B cell (primary cell): ENCODE data around the gene BSG. TPM values are rescaled to one million over a fixed set of nuclear protein-coding genes. Genes with fewer than 3 reads are reported as not detected.

Experiments used
- ATAC-seq: fragments of 200-7000 bp; cut with Tn5 transposase; one replicate; pipeline ENCODE4 v1.10.0; 2021; ENCODE audit warnings: low read depth, mild to moderate bottlenecking, moderate number of reproducible peaks, moderate library complexity
- CTCF ChIA-PET: fragments of 350-600 bp; sonication (Branson Sonifier 250); formaldehyde crosslinking; loops from one replicate; lab custom pipeline; 2021; ENCODE audit warnings: antibody characterized with exemption, inconsistent platforms; lab: Charles Lee
- POLR2A ChIA-PET: fragments of 350-600 bp; sonication (Branson Sonifier 250); formaldehyde crosslinking; loops from one replicate; lab custom pipeline; 2021; ENCODE audit warnings: antibody characterized with exemption; lab: Charles Lee
- DNase-seq: peaks from one replicate; pipeline ENCODE4 v3.0.0; 2013
- H2AFZ ChIP-seq: 2 replicates; pipeline ENCODE4 v1.6.1; 2012; ENCODE audit warnings: mild to moderate bottlenecking, low read depth, low read length; ENCODE audit not compliant: insufficient read depth, poor library complexity, severe bottlenecking
- H3K27ac ChIP-seq, 2 donors: 1 replicate in 1 of 2; 2 replicates in 1 of 2; pipeline ENCODE4 v1.5.1; 2012 to 2013; ENCODE audit warnings: low read length in 2 of 2, mild to moderate bottlenecking in 2 of 2, moderate library complexity in 1 of 2
- H3K27me3 ChIP-seq, 4 experiments: fragments of 200-600 bp in 1 of 4; sonication (generic) in 1 of 4; replicated peaks in 1 of 4; 1 replicate in 2 of 4; 2 replicates in 2 of 4; pipeline versions ENCODE4 v1.6.1 to v1.7.0; 2013 to 2016; ENCODE audit warnings: low read length in 3 of 4, mild to moderate bottlenecking in 2 of 4, mixed read lengths in 1 of 4, moderate library complexity in 1 of 4; ENCODE audit not compliant: insufficient read depth in 4 of 4, control insufficient read depth in 3 of 4; ENCODE audit errors: control extremely low read depth in 1 of 4
- H3K36me3 ChIP-seq, 2 experiments: replicated peaks in 1 of 2; 1 replicate in 1 of 2; 2 replicates in 1 of 2; pipeline versions ENCODE4 v1.6.1 to v1.7.1; 2013; ENCODE audit warnings: low read length in 1 of 2; ENCODE audit not compliant: insufficient read depth in 2 of 2, control insufficient read depth in 1 of 2; ENCODE audit errors: control extremely low read depth in 1 of 2, extremely low read depth in 1 of 2
- H3K4me1 ChIP-seq, 2 donors: fragments of 200-600 bp in 1 of 2; sonication (generic) in 1 of 2; 1 replicate in 1 of 2; 2 replicates in 1 of 2; pipeline versions ENCODE4 v1.5.1 to v1.6.1; 2013 to 2017; ENCODE audit warnings: low read length in 2 of 2; ENCODE audit not compliant: control insufficient read depth in 2 of 2, insufficient read depth in 2 of 2
- H3K4me2 ChIP-seq: replicated peaks from 2 replicates; pipeline ENCODE3; 2012; ENCODE audit warnings: mild to moderate bottlenecking, low read depth, low read length; ENCODE audit not compliant: poor library complexity, severe bottlenecking
- H3K4me3 ChIP-seq, 5 experiments: fragments of 200-600 bp in 1 of 5; sonication (generic) in 1 of 5; 1 replicate in 3 of 5; 2 replicates in 2 of 5; pipeline versions ENCODE4 v1.5.1 to v1.7.0; 2011 to 2016; ENCODE audit warnings: low read length in 4 of 5, mild to moderate bottlenecking in 4 of 5, low read depth in 2 of 5, control low read depth in 1 of 5, moderate library complexity in 1 of 5; ENCODE audit not compliant: insufficient read depth in 1 of 5; ENCODE audit errors: control extremely low read depth in 1 of 5, extremely low read depth in 1 of 5
- H3K79me2 ChIP-seq: fragments of 200-600 bp; sonication (generic); one replicate; pipeline ENCODE4 v1.6.0; 2016; ENCODE audit warnings: low read length; ENCODE audit not compliant: control insufficient read depth, insufficient read depth
- H3K9ac ChIP-seq: fragments of 200-600 bp; sonication (generic); 2 replicates; pipeline ENCODE4 v1.6.1; 2017; ENCODE audit warnings: mild to moderate bottlenecking, low read length, moderate library complexity
- H3K9me3 ChIP-seq, 3 donors: one replicate each; pipeline versions ENCODE4 v1.6.1 to v1.7.1; 2013; ENCODE audit warnings: low read length in 2 of 3; ENCODE audit not compliant: control insufficient read depth in 2 of 3, insufficient read depth in 1 of 3; ENCODE audit errors: control extremely low read depth in 1 of 3
- H4K20me1 ChIP-seq: 2 replicates; pipeline ENCODE4 v1.6.0; 2012; ENCODE audit warnings: mild to moderate bottlenecking, low read length; ENCODE audit not compliant: insufficient read depth, control insufficient read depth, poor library complexity, severe bottlenecking
- H3K27ac Mint-ChIP-seq: one replicate; pipeline ENCODE4 v1.8.0; 2021; ENCODE audit warnings: mixed read lengths
- H3K27me3 Mint-ChIP-seq: one replicate; pipeline ENCODE4 v1.8.0; 2021; ENCODE audit warnings: mixed read lengths
- H3K4me1 Mint-ChIP-seq: one replicate; pipeline ENCODE4 v1.8.0; 2021; ENCODE audit warnings: mixed read lengths
- H3K4me3 Mint-ChIP-seq: one replicate; pipeline ENCODE4 v1.8.0; 2021; ENCODE audit warnings: mixed read lengths
- H3K9me3 Mint-ChIP-seq: one replicate; pipeline ENCODE4 v1.8.0; 2022; ENCODE audit warnings: mixed read lengths; ENCODE audit not compliant: insufficient read depth
- EZH2 ChIP-seq: IDR thresholded peaks from 2 replicates; pipeline ENCODE4 v1.6.1; 2012; ENCODE audit warnings: borderline replicate concordance, low read depth, mild to moderate bottlenecking, moderate library complexity, low read length; ENCODE audit not compliant: insufficient read depth, poor library complexity, severe bottlenecking
- WGBS: methylation state at CpG from one replicate; pipeline ENCODE4 v1.1.5; 2013; ENCODE audit warnings: missing lambda C conversion rate; ENCODE audit not compliant: insufficient coverage; 5-methylcytosine and 5-hydroxymethylcytosine counted together
- intact Hi-C: fragments of 100-400 bp; cut with micrococcal nuclease; formaldehyde crosslinking; loops from one replicate; pipeline ENCODE4 v1.10.0; 2022
- polyA plus RNA-seq: library from polyadenylated mRNA; depleted of rRNA; stranded (reverse); fragments of >200 nt; gene quantifications from 2 replicates; pipeline ENCODE4 v1.2.3, GENCODE V29; 2012
- total RNA-seq, 2 donors: library from RNA; stranded (reverse); fragments of 120-200 nt in 1 of 2; gene quantifications; 1 replicate in 1 of 2; 2 replicates in 1 of 2; pipeline versions ENCODE4 v1.2.3 to v1.2.4, GENCODE V29; 2013 to 2022
- TF ChIP-seq, protein P1 (sequence below): fragments of 200-600 bp; IDR thresholded peaks from one replicate; pipeline ENCODE4 v1.8.0; 2022; ENCODE audit warnings: antibody characterized with exemption, mild to moderate bottlenecking

Gene BSG
- total and polyA plus RNA-seq, 2 donors (not counting 1 experiment from before 2014, with no cell fraction given): 82.1 to 131 TPM

DNA sequence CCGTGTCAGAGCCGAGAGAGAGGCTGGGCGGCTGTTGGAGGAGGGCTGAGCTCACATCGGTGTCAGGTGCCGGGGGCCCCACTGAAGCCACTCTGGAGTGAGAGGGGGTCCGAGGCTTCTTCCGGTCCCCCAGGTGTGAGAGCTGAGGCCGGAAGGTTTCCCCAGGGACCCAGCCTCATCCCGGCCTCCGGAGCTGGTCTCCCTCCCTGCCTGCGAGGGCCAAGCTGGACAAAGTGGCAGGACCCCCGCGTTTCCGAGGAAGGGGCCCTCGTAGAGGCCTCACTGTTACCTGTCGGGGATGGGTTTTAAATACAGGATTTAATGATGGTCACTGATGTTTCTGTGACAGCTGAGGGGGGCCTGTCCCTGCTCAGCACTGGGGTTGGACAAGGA, 23.9 kb downstream of the BSG start:
- Histone ChIP-seq H3K36me3 (no peaks in the 10 kb centered on the region), H3K27me3 (peaks cover 0 to 18% (median 4%) of the 10 kb centered on the region in 4 experiments), H3K27ac (no peak overlapping the region), H3K9ac (no peak overlapping the region), H4K20me1 (no peaks in the 10 kb centered on the region), H2AFZ (no peak overlapping the region), H3K79me2 (no peaks in the 10 kb centered on the region), H3K4me2 (no peak overlapping the region), H3K9me3 (peaks cover 0 to 24% (median 0%) of the 10 kb centered on the region in 3 donors), H3K4me3 (no peak overlapping the region), H3K4me1 (no peaks in the 10 kb centered on the region)
- Mint-ChIP-seq H3K4me3 (no peak overlapping the region), H3K4me1 (peaks cover 2% of the 10 kb centered on the region), H3K9me3 (no peaks in the 10 kb centered on the region), H3K27ac (no peak overlapping the region), H3K27me3 (peaks cover 7% of the 10 kb centered on the region)
- intact Hi-C loops: no loop called here
- ATAC-seq (no peak), DNase-seq (no peak)
- CTCF ChIA-PET: no interaction called here
- POLR2A ChIA-PET: no interaction called here
- WGBS: 95% methylated on average over 11 of the region's 16 CpGs
- no peak for TF ChIP-seq EZH2
- TF ChIP-seq, protein P1, sequence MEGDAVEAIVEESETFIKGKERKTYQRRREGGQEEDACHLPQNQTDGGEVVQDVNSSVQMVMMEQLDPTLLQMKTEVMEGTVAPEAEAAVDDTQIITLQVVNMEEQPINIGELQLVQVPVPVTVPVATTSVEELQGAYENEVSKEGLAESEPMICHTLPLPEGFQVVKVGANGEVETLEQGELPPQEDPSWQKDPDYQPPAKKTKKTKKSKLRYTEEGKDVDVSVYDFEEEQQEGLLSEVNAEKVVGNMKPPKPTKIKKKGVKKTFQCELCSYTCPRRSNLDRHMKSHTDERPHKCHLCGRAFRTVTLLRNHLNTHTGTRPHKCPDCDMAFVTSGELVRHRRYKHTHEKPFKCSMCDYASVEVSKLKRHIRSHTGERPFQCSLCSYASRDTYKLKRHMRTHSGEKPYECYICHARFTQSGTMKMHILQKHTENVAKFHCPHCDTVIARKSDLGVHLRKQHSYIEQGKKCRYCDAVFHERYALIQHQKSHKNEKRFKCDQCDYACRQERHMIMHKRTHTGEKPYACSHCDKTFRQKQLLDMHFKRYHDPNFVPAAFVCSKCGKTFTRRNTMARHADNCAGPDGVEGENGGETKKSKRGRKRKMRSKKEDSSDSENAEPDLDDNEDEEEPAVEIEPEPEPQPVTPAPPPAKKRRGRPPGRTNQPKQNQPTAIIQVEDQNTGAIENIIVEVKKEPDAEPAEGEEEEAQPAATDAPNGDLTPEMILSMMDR: no peak

DNA sequence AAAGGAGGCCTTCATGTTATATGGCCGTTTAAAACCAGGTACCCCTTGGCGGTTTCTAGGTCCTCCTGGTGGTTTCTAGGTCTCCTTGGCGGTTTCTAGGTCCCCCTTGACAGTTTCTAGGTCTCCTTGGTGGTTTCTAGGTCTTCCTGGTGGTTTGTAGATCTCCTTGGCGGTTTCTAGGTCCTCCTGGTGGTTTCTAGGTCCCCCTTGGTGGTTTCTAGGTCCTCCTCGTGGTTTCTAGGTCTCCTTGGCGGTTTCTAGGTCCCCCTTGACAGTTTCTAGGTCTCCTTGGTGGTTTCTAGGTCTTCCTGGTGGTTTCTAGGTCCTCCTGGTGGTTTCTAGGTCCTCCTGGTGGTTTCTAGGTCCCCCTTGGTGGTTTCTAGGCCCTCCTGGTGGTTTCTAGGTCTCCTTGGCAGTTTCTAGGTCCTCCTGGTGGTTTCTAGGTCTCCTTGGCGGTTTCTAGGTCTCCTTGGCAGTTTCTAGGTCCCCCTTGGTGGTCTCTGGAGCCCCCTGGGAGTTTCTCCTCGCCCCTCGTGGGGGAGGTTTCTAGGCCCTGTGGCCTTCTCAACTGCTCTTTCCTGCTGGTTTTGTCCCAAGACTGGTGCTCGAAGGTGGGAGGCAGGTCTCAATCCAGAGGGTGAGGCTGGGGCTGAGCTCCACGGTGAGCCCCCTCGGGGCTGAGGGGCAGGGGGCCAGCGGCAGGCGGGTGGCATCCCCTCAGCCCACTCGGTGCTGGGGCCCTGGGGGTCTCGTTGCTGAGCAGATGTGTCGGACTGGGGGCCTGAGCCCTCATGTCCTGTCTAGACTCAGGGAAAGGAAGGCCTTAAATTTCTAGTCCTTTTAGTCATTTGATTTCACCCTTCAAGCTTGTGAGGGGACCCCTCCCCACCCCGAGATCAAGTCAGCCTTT, 25.3 kb downstream of the BSG start:
- intact Hi-C loops: no loop called here
- Mint-ChIP-seq H3K4me1 (no peaks in the 10 kb centered on the region), H3K27me3 (peaks cover 5% of the 10 kb centered on the region), H3K4me3 (no peak overlapping the region), H3K27ac (no peak overlapping the region), H3K9me3 (no peaks in the 10 kb centered on the region)
- ATAC-seq: no peak
- Histone ChIP-seq H3K27me3 (peaks cover 0 to 9% (median 0%) of the 10 kb centered on the region in 4 experiments), H3K36me3 (no peaks in the 10 kb centered on the region), H3K79me2 (no peaks in the 10 kb centered on the region), H3K4me2 (no peak overlapping the region), H3K4me1 (no peaks in the 10 kb centered on the region), H3K27ac (no peak overlapping the region), H3K9ac (no peak overlapping the region), H3K4me3 (no peak overlapping the region), H2AFZ (no peak overlapping the region), H3K9me3 (peaks cover 0 to 30% (median 0%) of the 10 kb centered on the region in 3 donors), H4K20me1 (no peaks in the 10 kb centered on the region)
- TF ChIP-seq EZH2: no peak
- TF ChIP-seq, protein P1: no peak
- 73% methylated on average over 16 of the region's 18 CpGs for WGBS
- ChIA-PET POLR2A (no interaction called here), CTCF (no interaction called here)
- no peak for DNase-seq
